Measurements from ENCODE around the gene MEGF6. TPM values are rescaled to one million over a fixed set of nuclear protein-coding genes. Genes with fewer than 3 reads are reported as not detected.

The MEGF6 gene
- total RNA-seq, 4 donors from 2014 or later = 10.0 to 24.7 (median 17.1) TPM

DNA sequence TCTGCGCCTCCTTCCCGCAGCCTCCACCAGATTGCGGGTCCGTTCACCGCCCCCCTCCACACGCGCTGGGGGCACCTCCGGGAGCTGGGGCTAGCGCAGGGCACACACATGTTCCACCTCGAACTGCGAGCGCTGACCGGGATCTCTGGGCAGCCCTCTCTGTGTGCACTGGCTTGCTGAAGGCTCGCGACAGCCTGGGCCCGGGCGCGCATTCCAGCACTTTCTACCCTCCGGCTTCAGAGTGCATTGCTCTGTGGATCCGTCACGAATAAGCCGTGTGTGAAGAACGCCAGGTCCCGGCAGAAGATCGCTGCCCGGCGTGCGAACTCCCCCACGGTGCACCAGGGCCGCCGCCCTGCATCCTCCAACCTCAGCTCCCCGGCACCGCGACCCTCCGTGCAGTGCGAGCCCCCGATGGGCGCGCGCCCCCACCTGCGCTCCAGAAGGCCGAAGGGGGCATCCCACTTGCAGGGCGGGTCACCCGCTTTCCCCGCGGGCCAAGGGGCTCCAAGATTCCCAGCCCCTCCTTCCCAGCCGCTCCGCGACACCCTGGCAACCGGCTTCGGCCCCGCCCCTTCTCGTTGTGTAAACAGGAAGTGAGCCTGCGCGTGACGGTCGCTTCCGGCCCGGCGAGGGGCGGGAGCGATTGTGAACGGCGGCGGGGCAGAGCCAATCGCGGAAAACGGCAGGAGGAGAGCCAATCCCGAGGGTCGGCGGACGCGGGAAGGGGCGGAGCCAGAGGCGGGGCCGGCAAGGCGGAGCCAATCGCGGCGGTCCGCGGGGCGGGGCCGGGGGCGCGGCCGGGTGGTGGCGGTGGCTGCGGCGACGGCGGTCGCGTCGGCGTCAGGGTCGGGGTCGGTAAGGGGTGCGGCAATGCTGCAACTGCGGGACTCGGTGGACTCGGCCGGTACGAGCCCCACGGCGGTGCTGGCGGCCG is 13.2 kb upstream of the MEGF6 start, which contains the start of gene TPRG1L:
Gene TPRG1L (plus strand): TSS at position 816 of the 937 bp plus-strand sequence. CDS start 58 bp downstream, at position 874.
- TF ChIP-seq, protein P1, sequence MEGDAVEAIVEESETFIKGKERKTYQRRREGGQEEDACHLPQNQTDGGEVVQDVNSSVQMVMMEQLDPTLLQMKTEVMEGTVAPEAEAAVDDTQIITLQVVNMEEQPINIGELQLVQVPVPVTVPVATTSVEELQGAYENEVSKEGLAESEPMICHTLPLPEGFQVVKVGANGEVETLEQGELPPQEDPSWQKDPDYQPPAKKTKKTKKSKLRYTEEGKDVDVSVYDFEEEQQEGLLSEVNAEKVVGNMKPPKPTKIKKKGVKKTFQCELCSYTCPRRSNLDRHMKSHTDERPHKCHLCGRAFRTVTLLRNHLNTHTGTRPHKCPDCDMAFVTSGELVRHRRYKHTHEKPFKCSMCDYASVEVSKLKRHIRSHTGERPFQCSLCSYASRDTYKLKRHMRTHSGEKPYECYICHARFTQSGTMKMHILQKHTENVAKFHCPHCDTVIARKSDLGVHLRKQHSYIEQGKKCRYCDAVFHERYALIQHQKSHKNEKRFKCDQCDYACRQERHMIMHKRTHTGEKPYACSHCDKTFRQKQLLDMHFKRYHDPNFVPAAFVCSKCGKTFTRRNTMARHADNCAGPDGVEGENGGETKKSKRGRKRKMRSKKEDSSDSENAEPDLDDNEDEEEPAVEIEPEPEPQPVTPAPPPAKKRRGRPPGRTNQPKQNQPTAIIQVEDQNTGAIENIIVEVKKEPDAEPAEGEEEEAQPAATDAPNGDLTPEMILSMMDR (IDR thresholded peaks at IDR 0.05; ENCODE audit: low read depth) = no peak

DNA sequence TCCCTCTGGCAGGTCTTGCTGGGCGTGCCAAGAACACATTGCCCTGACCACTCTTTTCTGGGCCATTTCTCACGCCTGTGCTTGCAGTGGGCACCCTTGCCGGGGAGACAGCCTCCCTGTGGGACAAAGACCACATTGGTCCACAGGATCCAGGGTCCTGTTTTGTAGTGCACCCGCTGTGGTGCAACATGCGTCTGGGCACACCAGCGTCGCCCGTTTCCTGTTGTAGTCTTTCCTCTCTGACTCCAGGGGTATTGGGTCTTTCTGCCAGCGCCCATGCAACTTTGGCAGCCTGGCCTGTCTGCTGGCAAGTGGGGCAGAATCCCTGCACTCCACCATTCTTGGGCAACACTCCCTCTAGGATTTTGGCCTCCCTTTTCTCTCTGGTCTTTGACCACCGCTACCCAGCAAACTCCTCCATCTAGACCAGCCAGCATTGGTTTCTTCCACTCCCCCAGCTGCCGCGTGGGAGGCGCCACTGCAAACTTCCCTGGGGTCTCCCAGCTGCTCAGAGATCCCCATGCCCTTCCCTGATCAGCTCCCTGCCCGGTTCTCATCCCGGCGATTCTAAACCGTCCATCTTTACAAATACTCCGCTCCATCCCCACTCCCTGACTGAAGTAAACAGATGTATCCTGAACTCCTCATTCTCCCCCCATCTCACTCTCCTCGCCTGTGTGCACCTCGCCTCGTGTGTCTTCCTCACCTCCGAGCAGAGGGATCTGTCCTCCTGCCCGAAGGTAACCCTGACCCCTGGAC is 12.3 kb upstream of the MEGF6 start:
- TF ChIP-seq, protein P1 (IDR thresholded peaks at IDR 0.05; ENCODE audit: low read depth) = no peak

DNA sequence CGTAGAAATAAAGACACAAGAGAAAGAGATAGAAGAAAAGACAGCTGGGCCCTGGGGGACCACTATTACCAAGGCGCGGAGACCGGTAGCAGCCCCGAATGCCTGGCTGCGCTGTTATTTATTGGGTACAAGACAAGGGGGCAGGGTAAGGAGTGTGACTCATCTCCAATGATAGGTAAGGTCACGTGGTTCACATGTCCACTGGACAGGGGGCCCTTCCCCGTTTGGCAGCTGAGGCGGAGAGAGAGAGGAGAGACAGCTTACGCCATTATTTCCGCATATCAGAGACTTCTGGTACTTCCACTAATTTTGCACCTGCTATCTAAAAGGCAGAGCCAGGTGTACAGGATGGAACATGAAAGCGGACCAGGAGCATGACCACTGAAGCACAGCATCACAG is 9.4 kb upstream of the MEGF6 start:
- TF ChIP-seq, protein P1 (IDR thresholded peaks at IDR 0.05; ENCODE audit: low read depth) = no peak

DNA sequence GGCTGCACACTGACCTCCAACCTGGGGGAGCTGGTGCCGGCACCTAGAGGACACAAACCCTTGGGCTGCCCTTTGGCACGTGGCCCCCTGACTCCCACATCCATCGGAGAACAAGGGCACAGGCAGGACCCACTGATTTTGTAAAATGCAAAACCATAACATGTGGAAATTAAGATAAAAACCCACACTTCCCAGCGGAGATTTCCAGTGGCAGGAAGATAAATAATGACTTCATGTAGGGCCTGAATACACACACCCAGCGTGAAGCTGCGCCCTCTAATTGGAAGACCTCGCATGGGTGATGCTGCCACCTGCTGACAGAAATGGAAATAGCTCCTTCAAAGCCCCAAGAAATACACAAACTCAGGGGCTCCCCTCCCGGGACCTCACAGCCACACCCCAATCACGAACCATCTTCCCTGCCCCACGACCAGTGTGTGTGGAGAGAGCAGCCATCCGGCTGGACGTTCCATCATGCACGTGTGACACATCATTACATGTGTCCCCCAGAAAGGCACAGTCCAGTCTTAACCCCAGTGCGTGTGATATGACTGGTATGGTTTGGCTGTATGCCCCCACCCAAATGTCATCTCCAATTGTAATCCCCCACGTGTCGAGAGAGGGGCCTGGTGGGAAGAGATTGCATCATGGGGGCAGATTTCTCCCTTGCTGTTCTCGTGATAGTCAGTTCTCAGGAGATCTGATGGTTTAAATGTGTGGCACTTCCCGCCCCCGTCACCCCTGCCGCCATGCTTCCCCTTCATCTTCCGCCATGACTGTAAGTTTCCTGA is 7.8 kb upstream of the MEGF6 start:
- TF ChIP-seq, protein P1 (IDR thresholded peaks at IDR 0.05; ENCODE audit: low read depth) = no peak

DNA sequence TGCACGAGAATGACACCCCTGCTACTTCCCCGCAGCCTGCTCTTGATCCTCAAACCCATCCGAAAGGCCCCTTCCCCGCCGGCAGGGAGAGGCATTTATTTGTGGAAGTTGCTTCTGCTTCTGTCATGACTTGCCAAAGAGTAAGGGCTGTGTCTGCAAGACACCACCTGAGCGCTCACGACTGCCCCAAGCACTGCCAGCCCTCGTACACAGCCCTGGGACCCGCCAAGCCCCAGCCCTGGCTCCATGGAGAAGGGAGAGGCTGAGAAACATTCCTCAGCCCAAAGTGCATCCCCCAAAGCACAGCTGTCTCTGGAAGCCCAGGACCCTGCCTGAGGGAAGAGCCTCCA is 7.2 kb upstream of the MEGF6 start:
- TF ChIP-seq, protein P1 (IDR thresholded peaks at IDR 0.05; ENCODE audit: low read depth) = no peak

DNA sequence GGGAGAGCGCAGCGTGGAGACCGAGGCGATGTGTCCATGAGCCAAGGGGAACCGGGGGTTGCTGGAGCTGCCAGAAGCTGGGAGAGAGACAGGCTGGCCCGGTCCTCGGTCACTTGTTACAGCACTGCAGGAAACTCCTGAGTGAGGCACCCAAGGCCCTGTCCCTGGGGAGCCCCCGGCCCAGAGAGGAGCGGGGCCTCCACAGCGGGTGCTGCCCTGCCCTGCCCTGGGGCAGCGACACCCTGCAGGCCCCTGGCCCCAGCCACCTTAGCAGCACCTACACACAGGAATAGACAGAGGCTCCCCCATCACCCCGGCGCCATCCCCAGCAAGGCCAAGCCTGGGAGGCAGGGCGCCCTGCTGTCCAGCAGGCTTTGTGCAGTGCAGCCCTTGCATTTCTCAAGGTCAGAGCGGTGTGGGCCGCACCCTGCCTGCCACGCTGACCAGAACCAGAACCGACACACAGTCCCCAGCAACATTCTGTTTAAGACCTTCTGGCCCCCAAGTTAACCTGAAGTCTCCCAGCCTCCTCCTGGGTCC is 6.6 kb upstream of the MEGF6 start:
- TF ChIP-seq, protein P1 (IDR thresholded peaks at IDR 0.05; ENCODE audit: low read depth) = no peak

Data from subcutaneous adipose tissue (tissue), 4 donors.